HCT116 (cell line): ENCODE data around the gene RRAGD. TPM values are rescaled to one million over a fixed set of nuclear protein-coding genes. Genes with fewer than 3 reads are reported as not detected.

Experiments used
- ATAC-seq: fragments of 200-7000 bp; cut with Tn5 transposase; 2 replicates; pipeline ENCODE4 v1.9.1; 2020; ENCODE audit warnings: mild to moderate bottlenecking, moderate library complexity
- BruUV-seq: library from RNA; stranded (reverse); fragments of 400-500 nt; replicated peaks from 2 replicates; lab custom pipeline; 2021; lab: Mats Ljungman, UMichigan
- CTCF ChIA-PET: fragments of 300-600 bp; sonication (Branson Sonifier 250); formaldehyde crosslinking; loops from one replicate; lab custom pipeline; 2021; ENCODE audit warnings: antibody characterized with exemption; lab: Charles Lee
- POLR2A ChIA-PET: fragments of 300-600, 350-600 bp; sonication (Branson Sonifier 250); formaldehyde crosslinking; loops from one replicate; lab custom pipeline; 2021; ENCODE audit warnings: antibody characterized with exemption; lab: Charles Lee
- RAD21 ChIA-PET, 2 experiments: fragments of 300-600 bp; sonication (Branson Sonifier 250); formaldehyde crosslinking; loops; one replicate each; lab custom pipeline; 2023; ENCODE audit warnings: low total read pairs in 2 of 2; ENCODE audit not compliant: uncharacterized antibody in 2 of 2, unreplicated experiment in 2 of 2, low non-redundant PET in 1 of 2; lab: Charles Lee
- DNase-seq: peaks from one replicate; pipeline ENCODE4 v3.0.0-alpha.2; 2010; ENCODE audit warnings: low read depth, low spot score
- H2AFZ ChIP-seq: fragments of 200-600 bp; shearing (Covaris generic), sonication (generic); 2 replicates; pipeline ENCODE4 v1.6.1; 2017; ENCODE audit warnings: low read depth, mixed run types, mixed read lengths, antibody characterized with exemption, low read length; ENCODE audit not compliant: poor library complexity, severe bottlenecking
- H3K27ac ChIP-seq: 2 replicates; pipeline ENCODE4 v1.5.1; 2012; ENCODE audit warnings: low read depth, low read length
- H3K27me3 ChIP-seq: fragments of 200-600 bp; sonication (generic); 2 replicates; pipeline ENCODE4 v1.6.1; 2016; ENCODE audit warnings: mixed run types, low read length, mixed read lengths; ENCODE audit not compliant: insufficient read depth
- H3K36me3 ChIP-seq, 2 experiments: fragments of 200-500 bp in 1 of 2; fragments of 200-600 bp in 1 of 2; sonication (Bioruptor generic) in 1 of 2; sonication (generic) in 1 of 2; 2 replicates each; pipeline versions ENCODE4 v1.5.1 to v1.6.1; 2014 to 2016; ENCODE audit warnings: low read length in 2 of 2, inconsistent platforms in 1 of 2, mixed read lengths in 1 of 2, mixed run types in 1 of 2; ENCODE audit not compliant: insufficient read depth in 2 of 2, control insufficient read depth in 1 of 2
- H3K4me1 ChIP-seq, 2 experiments: fragments of 200-600 bp in 1 of 2; sonication (generic) in 1 of 2; 2 replicates each; pipeline versions ENCODE4 v1.5.1 to v1.6.1; 2012 to 2017; ENCODE audit warnings: low read length in 2 of 2, inconsistent platforms in 1 of 2, mild to moderate bottlenecking in 1 of 2, mixed read lengths in 1 of 2, mixed run types in 1 of 2, moderate library complexity in 1 of 2; ENCODE audit not compliant: insufficient read depth in 2 of 2, control insufficient read depth in 1 of 2
- H3K4me2 ChIP-seq: fragments of 200-600 bp; sonication (generic); 2 replicates; pipeline ENCODE4 v1.6.1; 2017; ENCODE audit warnings: mixed run types, low read length, mixed read lengths
- H3K4me3 ChIP-seq, 2 experiments: fragments of 200-600 bp in 1 of 2; sonication (generic) in 1 of 2; replicated peaks in 1 of 2; 2 replicates each; pipeline ENCODE4 v1.5.1; 2011 to 2016; ENCODE audit warnings: low read length in 2 of 2, control low read depth in 1 of 2, low read depth in 1 of 2, mild to moderate bottlenecking in 1 of 2, mixed read lengths in 1 of 2, mixed run types in 1 of 2
- H3K79me2 ChIP-seq: fragments of 200-600 bp; sonication (generic); 2 replicates; pipeline ENCODE4 v1.6.1; 2017; ENCODE audit warnings: mild to moderate bottlenecking, mixed run types, low read length, moderate library complexity, mixed read lengths; ENCODE audit not compliant: insufficient read depth
- H3K9ac ChIP-seq: fragments of 200-600 bp; sonication (generic); 2 replicates; pipeline ENCODE4 v1.6.1; 2016; ENCODE audit warnings: low read length, mixed read lengths
- H3K9me2 ChIP-seq: fragments of 200-600 bp; sonication (generic), shearing (Covaris generic); 2 replicates; pipeline ENCODE4 v1.6.1; 2017; ENCODE audit warnings: mixed run types, mild to moderate bottlenecking, moderate library complexity; ENCODE audit not compliant: insufficient read depth
- H3K9me3 ChIP-seq, 2 experiments: fragments of 200-500 bp in 1 of 2; fragments of 200-600 bp in 1 of 2; sonication (Bioruptor generic) in 1 of 2; sonication (generic) in 1 of 2; 2 replicates each; pipeline ENCODE4 v1.6.1; 2014 to 2017; ENCODE audit warnings: low read length in 2 of 2, mixed read lengths in 2 of 2, inconsistent platforms in 1 of 2, low read depth in 1 of 2, mild to moderate bottlenecking in 1 of 2, mixed run types in 1 of 2, moderate library complexity in 1 of 2; ENCODE audit not compliant: control insufficient read depth in 1 of 2, insufficient read depth in 1 of 2
- H4K20me1 ChIP-seq: fragments of 200-600 bp; sonication (generic), shearing (Covaris generic); 2 replicates; pipeline ENCODE4 v1.6.1; 2017; ENCODE audit warnings: mixed run types, mild to moderate bottlenecking, moderate library complexity; ENCODE audit not compliant: insufficient read depth
- EZH2 ChIP-seq: fragments of 200-600 bp; sonication (generic); IDR thresholded peaks from 2 replicates; pipeline ENCODE4 v1.6.1; 2017; ENCODE audit warnings: antibody characterized with exemption, mixed run types
- FOSL1 ChIP-seq: IDR thresholded peaks from 2 replicates; pipeline ENCODE4 v1.6.1; 2012; ENCODE audit warnings: low read depth
- JUND ChIP-seq: IDR thresholded peaks from 2 replicates; pipeline ENCODE4 v1.6.1; 2012
- POLR2A ChIP-seq: IDR thresholded peaks from 2 replicates; pipeline ENCODE4 v1.7.0; 2011; ENCODE audit warnings: borderline replicate concordance; ENCODE audit not compliant: insufficient read depth, insufficient read length; ENCODE audit errors: extremely low read depth
- POLR2AphosphoS5 ChIP-seq: IDR thresholded peaks from 2 replicates; pipeline ENCODE4 v1.6.1; 2011; ENCODE audit warnings: mild to moderate bottlenecking, low read depth, low read length, moderate library complexity
- RAD21 ChIP-seq: IDR thresholded peaks from 2 replicates; pipeline ENCODE4 v1.6.1; 2012; ENCODE audit warnings: low read depth, mild to moderate bottlenecking
- SIN3A ChIP-seq: IDR thresholded peaks from 2 replicates; pipeline ENCODE4 v1.6.1; 2012; ENCODE audit warnings: low read depth
- SP1 ChIP-seq: IDR thresholded peaks from 2 replicates; pipeline ENCODE4 v1.6.1; 2012; ENCODE audit warnings: low read depth
- TCF7L2 ChIP-seq: IDR thresholded peaks from 2 replicates; pipeline ENCODE4 v1.7.0; 2011; ENCODE audit warnings: borderline replicate concordance, inconsistent platforms; ENCODE audit not compliant: insufficient read depth, insufficient read length; ENCODE audit errors: extremely low read depth
- YY1 ChIP-seq: IDR thresholded peaks from 2 replicates; pipeline ENCODE4 v1.6.1; 2011; ENCODE audit warnings: low read length, low read depth, moderate library complexity, mild to moderate bottlenecking; ENCODE audit not compliant: insufficient replicate concordance; ENCODE audit errors: extremely low read depth
- ZNF274 ChIP-seq: fragments of 200-500 bp; sonication (Bioruptor generic); IDR thresholded peaks from 2 replicates; pipeline ENCODE4 v1.6.1; 2014; ENCODE audit warnings: mild to moderate bottlenecking, low read depth, low read length, inconsistent platforms
- intact Hi-C: fragments of 100-400 bp; cut with micrococcal nuclease; formaldehyde crosslinking; loops from 2 replicates; pipeline ENCODE4 v1.10.0; 2022
- total RNA-seq: library from RNA; stranded (reverse); gene quantifications from one replicate; pipeline ENCODE4 v1.2.1, GENCODE V29; 2021; ENCODE audit not compliant: unreplicated experiment
- TF ChIP-seq, protein P1 (sequence below): IDR thresholded peaks from 2 replicates; pipeline ENCODE4 v1.6.1; 2012; ENCODE audit warnings: low read depth
- TF ChIP-seq, protein P2 (sequence below): IDR thresholded peaks from 2 replicates; pipeline ENCODE4 v1.6.1; 2011; ENCODE audit warnings: mild to moderate bottlenecking, low read length, moderate library complexity; ENCODE audit not compliant: insufficient replicate concordance; ENCODE audit errors: extremely low read depth
- TF ChIP-seq, protein P3 (sequence below), 3 experiments: fragments of 200-600 bp in 1 of 3; sonication (generic) in 1 of 3; IDR thresholded peaks in 2 of 3; conservative IDR thresholded peaks in 1 of 3; 2 replicates each; pipeline ENCODE4 v1.5.1; 2012 to 2017; ENCODE audit warnings: low read depth in 2 of 3, low read length in 2 of 3, antibody characterized with exemption in 1 of 3, borderline replicate concordance in 1 of 3, control low read depth in 1 of 3, mild to moderate bottlenecking in 1 of 3, mixed read lengths in 1 of 3, mixed run types in 1 of 3, moderate library complexity in 1 of 3; ENCODE audit not compliant: insufficient read depth in 1 of 3

The RRAGD gene
- total RNA-seq, 1 experiment from 2014 or later = 15.9 TPM

DNA sequence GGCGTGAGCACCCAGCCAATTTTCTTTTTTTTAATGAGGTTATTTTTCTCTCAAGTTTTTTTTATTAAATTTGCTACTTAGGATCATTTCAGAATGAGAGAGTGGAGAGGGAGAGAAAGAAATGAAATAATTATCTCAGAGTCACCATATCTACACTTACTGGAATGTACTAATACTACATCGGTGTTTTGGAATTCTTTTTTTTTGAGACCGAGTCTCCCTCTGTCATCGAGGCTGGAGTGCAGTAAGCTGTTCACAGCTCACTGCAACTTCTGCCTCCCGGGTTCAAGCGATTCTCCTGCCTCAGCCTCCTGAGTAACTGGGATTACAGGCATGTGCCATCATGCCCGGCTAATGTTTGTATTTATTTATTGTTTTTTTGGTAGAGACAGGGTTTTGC is 48.6 kb upstream of the RRAGD start:
- CTCF ChIA-PET = no interaction called here
- POLR2A ChIA-PET = no interaction called here
- intact Hi-C loops = no loop called here

DNA sequence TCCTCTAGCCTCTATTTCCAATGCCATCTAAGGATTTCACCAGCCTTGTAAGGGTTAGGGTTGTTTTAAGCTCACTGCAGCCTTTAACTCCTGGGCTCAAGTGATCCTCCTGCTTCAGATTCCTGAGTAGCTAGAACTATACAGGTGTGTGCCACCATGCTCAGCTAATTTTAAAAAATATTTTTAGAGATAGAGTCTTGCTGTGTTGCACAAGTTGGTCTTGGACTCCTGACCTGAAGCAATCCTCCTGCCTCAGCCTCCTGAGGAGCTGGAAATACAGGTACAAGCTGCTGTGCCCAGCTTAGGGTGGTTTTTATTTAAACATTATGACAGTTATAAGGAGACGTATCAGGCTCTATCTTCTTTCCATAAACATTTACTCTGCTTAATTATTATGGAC is 47.4 kb upstream of the RRAGD start:
- Histone ChIP-seq H3K27me3 (no peaks in the 10 kb centered on the region), H3K4me3 (no peak overlapping the region), H3K4me1 (no peaks in the 10 kb centered on the region), H3K9me2 (no peaks in the 10 kb centered on the region), H3K4me2 (no peak overlapping the region), H3K9ac (no peak overlapping the region), H2AFZ (no peak overlapping the region), H3K9me3 (no peaks in the 10 kb centered on the region), H4K20me1 (no peaks in the 10 kb centered on the region), H3K36me3 (no peaks in the 10 kb centered on the region), H3K79me2 (no peaks in the 10 kb centered on the region), H3K27ac (no peak overlapping the region)
- ATAC-seq = no peak
- intact Hi-C loops = no loop called here
- RAD21 ChIA-PET = no interaction called here
- no TSS peak for BruUV-seq
- POLR2A ChIA-PET = no interaction called here
- no peak for DNase-seq
- CTCF ChIA-PET = no interaction called here
- TF ChIP-seq FOSL1 = no peak
- no peak for TF ChIP-seq SIN3A
- TF ChIP-seq SP1 = no peak
- TF ChIP-seq, protein P1, sequence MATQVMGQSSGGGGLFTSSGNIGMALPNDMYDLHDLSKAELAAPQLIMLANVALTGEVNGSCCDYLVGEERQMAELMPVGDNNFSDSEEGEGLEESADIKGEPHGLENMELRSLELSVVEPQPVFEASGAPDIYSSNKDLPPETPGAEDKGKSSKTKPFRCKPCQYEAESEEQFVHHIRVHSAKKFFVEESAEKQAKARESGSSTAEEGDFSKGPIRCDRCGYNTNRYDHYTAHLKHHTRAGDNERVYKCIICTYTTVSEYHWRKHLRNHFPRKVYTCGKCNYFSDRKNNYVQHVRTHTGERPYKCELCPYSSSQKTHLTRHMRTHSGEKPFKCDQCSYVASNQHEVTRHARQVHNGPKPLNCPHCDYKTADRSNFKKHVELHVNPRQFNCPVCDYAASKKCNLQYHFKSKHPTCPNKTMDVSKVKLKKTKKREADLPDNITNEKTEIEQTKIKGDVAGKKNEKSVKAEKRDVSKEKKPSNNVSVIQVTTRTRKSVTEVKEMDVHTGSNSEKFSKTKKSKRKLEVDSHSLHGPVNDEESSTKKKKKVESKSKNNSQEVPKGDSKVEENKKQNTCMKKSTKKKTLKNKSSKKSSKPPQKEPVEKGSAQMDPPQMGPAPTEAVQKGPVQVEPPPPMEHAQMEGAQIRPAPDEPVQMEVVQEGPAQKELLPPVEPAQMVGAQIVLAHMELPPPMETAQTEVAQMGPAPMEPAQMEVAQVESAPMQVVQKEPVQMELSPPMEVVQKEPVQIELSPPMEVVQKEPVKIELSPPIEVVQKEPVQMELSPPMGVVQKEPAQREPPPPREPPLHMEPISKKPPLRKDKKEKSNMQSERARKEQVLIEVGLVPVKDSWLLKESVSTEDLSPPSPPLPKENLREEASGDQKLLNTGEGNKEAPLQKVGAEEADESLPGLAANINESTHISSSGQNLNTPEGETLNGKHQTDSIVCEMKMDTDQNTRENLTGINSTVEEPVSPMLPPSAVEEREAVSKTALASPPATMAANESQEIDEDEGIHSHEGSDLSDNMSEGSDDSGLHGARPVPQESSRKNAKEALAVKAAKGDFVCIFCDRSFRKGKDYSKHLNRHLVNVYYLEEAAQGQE = no peak
- TF ChIP-seq YY1 = no peak
- TF ChIP-seq, protein P2, sequence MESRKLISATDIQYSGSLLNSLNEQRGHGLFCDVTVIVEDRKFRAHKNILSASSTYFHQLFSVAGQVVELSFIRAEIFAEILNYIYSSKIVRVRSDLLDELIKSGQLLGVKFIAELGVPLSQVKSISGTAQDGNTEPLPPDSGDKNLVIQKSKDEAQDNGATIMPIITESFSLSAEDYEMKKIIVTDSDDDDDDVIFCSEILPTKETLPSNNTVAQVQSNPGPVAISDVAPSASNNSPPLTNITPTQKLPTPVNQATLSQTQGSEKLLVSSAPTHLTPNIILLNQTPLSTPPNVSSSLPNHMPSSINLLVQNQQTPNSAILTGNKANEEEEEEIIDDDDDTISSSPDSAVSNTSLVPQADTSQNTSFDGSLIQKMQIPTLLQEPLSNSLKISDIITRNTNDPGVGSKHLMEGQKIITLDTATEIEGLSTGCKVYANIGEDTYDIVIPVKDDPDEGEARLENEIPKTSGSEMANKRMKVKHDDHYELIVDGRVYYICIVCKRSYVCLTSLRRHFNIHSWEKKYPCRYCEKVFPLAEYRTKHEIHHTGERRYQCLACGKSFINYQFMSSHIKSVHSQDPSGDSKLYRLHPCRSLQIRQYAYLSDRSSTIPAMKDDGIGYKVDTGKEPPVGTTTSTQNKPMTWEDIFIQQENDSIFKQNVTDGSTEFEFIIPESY = no peak
- no peak for TF ChIP-seq ZNF274
- TF ChIP-seq RAD21 = no peak
- TF ChIP-seq, protein P3, sequence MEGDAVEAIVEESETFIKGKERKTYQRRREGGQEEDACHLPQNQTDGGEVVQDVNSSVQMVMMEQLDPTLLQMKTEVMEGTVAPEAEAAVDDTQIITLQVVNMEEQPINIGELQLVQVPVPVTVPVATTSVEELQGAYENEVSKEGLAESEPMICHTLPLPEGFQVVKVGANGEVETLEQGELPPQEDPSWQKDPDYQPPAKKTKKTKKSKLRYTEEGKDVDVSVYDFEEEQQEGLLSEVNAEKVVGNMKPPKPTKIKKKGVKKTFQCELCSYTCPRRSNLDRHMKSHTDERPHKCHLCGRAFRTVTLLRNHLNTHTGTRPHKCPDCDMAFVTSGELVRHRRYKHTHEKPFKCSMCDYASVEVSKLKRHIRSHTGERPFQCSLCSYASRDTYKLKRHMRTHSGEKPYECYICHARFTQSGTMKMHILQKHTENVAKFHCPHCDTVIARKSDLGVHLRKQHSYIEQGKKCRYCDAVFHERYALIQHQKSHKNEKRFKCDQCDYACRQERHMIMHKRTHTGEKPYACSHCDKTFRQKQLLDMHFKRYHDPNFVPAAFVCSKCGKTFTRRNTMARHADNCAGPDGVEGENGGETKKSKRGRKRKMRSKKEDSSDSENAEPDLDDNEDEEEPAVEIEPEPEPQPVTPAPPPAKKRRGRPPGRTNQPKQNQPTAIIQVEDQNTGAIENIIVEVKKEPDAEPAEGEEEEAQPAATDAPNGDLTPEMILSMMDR (IDR thresholded peaks at IDR 0.05 in 2 of 3, conservative IDR thresholded peaks at IDR 0.05 in 1 of 3; ENCODE audit: borderline replicate concordance in 1 of 3, insufficient read depth in 1 of 3, low read depth in 2 of 3, low read length in 2 of 3) = no peak
- no peak for TF ChIP-seq TCF7L2
- no peak for TF ChIP-seq POLR2AphosphoS5
- TF ChIP-seq POLR2A = no peak

More for the DNA sequence above, 48.6 kb upstream of the RRAGD start:
- no peaks in the 10 kb centered on the region for H3K27me3 ChIP-seq
- no peaks in the 10 kb centered on the region for H3K79me2 ChIP-seq
- DNase-seq (no peak), ATAC-seq (no peak)
- no peak overlapping the region for H3K4me2 ChIP-seq
- H4K20me1 ChIP-seq = no peaks in the 10 kb centered on the region
- H3K9me3 ChIP-seq = no peaks in the 10 kb centered on the region
- no TSS peak for BruUV-seq
- H3K9ac ChIP-seq = no peak overlapping the region
- H2AFZ ChIP-seq = no peak overlapping the region
- H3K9me2 ChIP-seq = no peaks in the 10 kb centered on the region
- H3K4me3 ChIP-seq = no peak overlapping the region
- RAD21 ChIA-PET = no interaction called here
- H3K27ac ChIP-seq = no peak overlapping the region
- TF ChIP-seq JUND (no peak), EZH2 (no peak), SIN3A (no peak)
- H3K36me3 ChIP-seq = no peaks in the 10 kb centered on the region
- H3K4me1 ChIP-seq = no peaks in the 10 kb centered on the region
